Hematopoietic multipotent progenitor cell treated with erythropoietin and hydrocortisone succinate and interleukin-3 and kit ligand, for 17 days (in vitro differentiated cells): Measurements from ENCODE around the gene TGM1.
"Not testable (repeated sequence)": the region's sequence is repeated elsewhere in the genome, so short reads cannot be mapped to it uniquely, and the experiment has no call there.

ENCODE experiments used
- DNase-seq: peaks from one replicate; pipeline ENCODE4 v3.0.0-alpha.2; 2015; ENCODE audit warnings: low spot score

TGM1 gene

GRCh38 chr14:24254630-24255392 is 8.2 kb downstream of the TGM1 start:
- no peak for DNase-seq

GRCh38 chr14:24253936-24254335 is 9.0 kb downstream of the TGM1 start:
- DNase-seq: no peak

- no peak for DNase-seq
These were observed 10.5 kb downstream of the TGM1 start for GRCh38 chr14:24252289-24253124.

DNA sequence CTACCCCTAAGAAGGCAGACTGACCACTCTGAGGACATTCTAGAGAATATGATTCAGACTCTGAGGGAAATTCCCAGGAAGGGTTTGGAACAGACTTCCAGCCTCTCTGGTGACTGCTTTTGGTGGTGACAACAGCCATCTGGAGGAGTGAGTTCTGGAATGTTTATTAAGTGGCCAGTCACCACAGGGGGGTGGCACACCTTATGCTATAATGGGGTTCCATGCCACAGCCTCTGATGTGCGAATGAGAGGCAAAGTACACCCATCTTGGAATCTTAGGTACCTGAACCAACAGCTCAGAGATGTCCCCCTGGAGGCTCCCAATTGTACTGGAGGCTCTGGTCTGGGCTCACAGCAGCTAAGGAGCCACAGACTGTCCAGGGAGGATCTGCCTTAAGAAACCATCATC is 11.1 kb downstream of the TGM1 start:
- no peak for DNase-seq

GRCh38 chr14:24250354-24250753 is 12.6 kb downstream of the TGM1 start:
- DNase-seq: no peak

GRCh38 chr14:24249230-24250021 is 13.6 kb downstream of the TGM1 start:
- no peak for DNase-seq

GRCh38 chr14:24247422-24247821 is 15.6 kb downstream of the TGM1 start:
- no peak for DNase-seq

- no peak for DNase-seq
These were observed 16.2 kb downstream of the TGM1 start for GRCh38 chr14:24246765-24247212.

DNA sequence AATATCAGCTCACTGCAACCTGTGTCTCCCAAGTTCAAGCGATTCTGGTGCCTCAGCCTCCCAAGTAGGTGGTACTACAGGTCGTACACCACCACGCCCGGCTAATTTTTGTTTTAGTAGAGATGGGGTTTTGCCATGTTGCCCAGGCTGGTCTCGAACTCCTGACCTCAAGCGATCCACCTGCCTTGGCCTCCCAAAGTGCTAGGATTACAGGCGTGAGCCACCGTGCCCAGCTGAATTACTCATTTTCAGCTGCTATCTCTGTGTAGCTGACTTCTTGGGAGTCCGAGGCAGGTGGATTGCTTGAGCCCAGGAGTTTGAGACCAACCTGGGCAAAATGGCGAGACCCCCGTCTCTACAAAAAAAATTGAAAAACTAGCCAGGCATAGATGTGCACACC is 17.6 kb downstream of the TGM1 start:
- not testable (repeated sequence) for DNase-seq

DNA sequence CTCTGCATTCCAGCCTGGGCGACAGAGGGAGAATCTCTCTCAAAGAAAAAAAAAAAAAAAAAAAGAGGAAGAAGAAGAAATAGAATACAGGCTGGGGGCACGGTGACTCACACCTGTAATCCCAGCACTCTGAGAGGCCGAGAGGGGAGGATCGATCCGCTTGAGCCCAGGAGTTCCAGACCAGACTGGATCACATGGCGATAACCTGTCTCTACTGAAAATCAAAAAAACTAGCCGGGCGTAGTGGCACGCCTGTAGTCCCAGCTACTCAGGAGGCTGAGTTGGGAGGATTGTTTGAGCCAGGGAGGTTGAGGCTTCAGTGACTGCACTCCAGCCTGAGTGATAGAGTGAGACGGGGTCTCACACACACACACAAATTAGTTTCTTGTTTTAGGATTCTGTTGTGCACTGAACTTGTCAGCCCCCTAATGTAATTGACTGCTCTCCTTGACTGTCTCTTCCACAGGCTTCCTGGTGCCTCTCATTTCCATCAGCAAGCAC is 19.6 kb downstream of the TGM1 start:
- DNase-seq: no peak

DNA sequence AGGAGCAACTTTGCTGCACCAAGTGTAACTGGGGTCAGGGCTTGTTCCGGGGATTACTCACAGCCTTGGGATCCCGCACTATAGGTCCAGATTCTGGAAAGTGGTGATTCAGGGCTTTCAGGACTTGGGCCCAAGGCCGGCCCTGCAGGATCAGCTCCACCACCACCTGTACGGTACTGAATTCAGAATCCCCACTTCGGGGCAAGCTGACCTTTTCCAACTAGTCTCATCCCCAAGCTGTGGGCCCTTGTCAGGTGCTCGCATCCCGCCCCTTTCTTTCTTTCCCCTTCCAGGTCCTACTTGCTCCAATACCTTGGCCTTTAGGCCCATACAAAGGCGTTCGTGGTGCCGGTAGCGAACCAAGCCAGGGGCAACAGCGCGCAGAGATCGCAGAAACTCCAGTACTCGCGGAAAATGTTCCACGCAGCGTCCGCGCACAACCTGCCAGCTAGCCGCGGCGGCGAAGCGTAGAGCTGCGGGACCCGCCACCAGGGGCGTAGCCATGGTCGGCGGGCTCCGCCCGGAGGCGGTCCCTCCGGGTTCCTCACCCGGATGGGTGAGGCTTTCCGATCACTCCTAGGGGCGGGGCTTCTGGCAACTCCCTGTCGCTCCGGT is 21.0 kb downstream of the TGM1 start:
- DNase-seq: peak; percentile 97

GRCh38 chr14:24240110-24240918 is 22.7 kb downstream of the TGM1 start:
- DNase-seq: no peak

DNA sequence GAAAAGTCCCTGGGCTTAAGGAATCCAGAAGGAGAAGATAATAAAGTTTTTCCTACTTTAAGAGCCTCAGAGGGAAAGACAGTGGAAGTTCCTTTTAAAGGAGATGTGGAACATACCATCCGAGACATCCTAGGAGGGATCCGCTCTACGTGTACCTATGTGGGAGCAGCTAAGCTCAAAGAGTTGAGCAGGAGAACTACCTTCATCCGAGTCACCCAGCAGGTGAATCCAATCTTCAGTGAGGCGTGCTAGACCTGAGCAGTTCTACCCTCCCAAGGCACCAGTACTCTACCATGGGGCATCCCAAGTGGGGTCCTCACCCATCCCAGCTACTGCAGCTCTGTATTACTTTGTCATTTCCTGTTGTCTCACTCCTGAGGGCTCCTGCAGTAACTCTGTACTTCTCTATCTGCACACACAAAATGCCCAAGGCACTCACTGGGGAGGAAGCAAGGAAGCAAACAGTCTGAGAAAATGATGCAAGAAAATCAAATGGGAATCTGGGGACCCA is 24.4 kb downstream of the TGM1 start:
- no peak for DNase-seq

DNA sequence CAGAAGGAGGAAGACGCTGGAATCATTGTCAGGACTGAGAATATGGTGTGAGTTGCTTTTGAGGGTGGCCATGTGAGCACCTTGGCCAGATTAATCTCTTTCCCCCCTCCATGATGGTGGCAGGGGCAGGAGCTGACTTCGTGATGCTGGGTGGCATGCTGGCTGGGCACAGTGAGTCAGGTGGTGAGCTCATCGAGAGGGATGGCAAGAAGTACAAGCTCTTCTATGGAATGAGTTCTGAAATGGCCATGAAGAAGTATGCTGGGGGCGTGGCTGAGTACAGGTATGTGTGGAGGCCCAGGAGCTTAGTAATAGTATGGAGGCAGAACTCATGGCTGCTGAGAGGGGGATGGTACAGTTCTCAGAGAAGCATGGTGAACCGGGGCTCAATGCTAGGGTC is 24.9 kb downstream of the TGM1 start:
- DNase-seq: no peak

GRCh38 chr14:24237463-24237955 is 25.5 kb downstream of the TGM1 start:
- no peak for DNase-seq

- no peak for DNase-seq
These were observed 26.1 kb downstream of the TGM1 start for GRCh38 chr14:24236689-24237462.

DNA sequence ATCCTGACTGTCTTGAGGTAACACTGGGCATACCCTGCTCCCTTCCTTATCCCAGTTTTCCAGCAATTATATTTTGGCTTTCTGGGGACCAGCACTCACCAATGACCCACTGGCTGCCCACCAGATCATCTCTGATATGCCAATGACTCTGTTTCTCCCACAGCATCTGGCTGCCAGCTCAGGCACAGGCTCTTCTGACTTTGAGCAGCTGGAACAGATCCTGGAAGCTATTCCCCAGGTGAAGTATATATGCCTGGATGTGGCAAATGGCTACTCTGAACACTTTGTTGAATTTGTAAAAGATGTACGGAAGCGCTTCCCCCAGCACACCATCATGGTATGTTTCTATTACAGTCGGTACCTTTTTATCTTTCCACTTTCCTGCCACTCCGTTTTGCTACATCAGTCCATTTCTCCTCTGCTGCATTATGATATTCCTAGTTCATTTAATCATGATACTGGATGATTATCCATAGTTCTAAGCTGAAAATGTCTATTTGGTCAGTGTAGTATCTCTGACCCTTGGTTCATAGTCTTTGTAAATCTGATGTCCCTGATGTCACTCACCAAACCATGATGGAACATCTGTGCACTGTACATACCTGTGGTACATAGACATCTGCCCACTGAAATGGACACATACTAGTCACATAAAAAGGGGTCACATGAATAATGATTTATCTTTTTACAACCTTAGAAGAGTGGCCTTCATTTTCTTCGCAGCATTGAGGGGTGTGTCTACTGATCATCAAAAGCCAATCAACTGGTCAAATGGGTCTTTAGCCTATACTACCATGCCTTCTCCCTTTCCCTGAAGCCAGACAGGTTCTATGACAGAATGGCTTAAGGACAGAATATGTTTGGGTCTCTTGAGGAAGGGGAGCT is 26.9 kb downstream of the TGM1 start:
- no peak for DNase-seq

GRCh38 chr14:24234095-24235005 is 28.6 kb downstream of the TGM1 start:
- no peak for DNase-seq
